GM23338 (cell line): Measurements from ENCODE around the gene ARSB. TPM values are rescaled to one million over a fixed set of nuclear protein-coding genes. Genes with fewer than 3 reads are reported as not detected.
"Not testable (repeated sequence)": the region's sequence is repeated elsewhere in the genome, so short reads cannot be mapped to it uniquely, and the experiment has no call there.

Experiments used
- ATAC-seq: fragments of 200-7000 bp; cut with Tn5 transposase; 3 replicates; pipeline ENCODE4 v1.9.1; 2020
- DNase-seq: peaks from one replicate; pipeline ENCODE4 v3.0.0-alpha.2; 2015; ENCODE audit warnings: low spot score
- H2AFZ ChIP-seq: fragments of 200-600 bp; sonication (generic); 2 replicates; pipeline ENCODE4 v1.8.0; 2016; ENCODE audit warnings: antibody characterized with exemption, mild to moderate bottlenecking, moderate library complexity
- H3F3A ChIP-seq: fragments of 200-600 bp; sonication (generic); replicated peaks from 2 replicates; pipeline ENCODE4 v1.8.0; 2017; ENCODE audit warnings: antibody characterized with exemption, mixed run types, low read depth
- H3K27ac ChIP-seq: fragments of 200-600 bp; sonication (generic); 2 replicates; pipeline ENCODE4 v1.6.1; 2016; ENCODE audit warnings: low read depth
- H3K27me3 ChIP-seq: fragments of 200-600 bp; sonication (generic); 2 replicates; pipeline ENCODE4 v1.8.0; 2016; ENCODE audit warnings: mild to moderate bottlenecking, mixed run types, moderate library complexity; ENCODE audit not compliant: insufficient read depth
- H3K36me3 ChIP-seq: fragments of 200-600 bp; sonication (generic); 2 replicates; pipeline ENCODE4 v1.8.0; 2016; ENCODE audit warnings: mild to moderate bottlenecking; ENCODE audit not compliant: insufficient read depth
- H3K4me1 ChIP-seq: fragments of 200-600 bp; sonication (generic); 2 replicates; pipeline ENCODE4 v1.8.0; 2016; ENCODE audit warnings: mild to moderate bottlenecking, moderate library complexity; ENCODE audit not compliant: insufficient read depth
- H3K4me2 ChIP-seq: fragments of 200-600 bp; sonication (generic); 2 replicates; pipeline ENCODE4 v1.7.1; 2017; ENCODE audit warnings: mixed run types
- H3K4me3 ChIP-seq: fragments of 200-600 bp; sonication (generic); 2 replicates; pipeline ENCODE4 v1.6.1; 2016; ENCODE audit warnings: mixed run types
- H3K79me2 ChIP-seq: fragments of 200-600 bp; sonication (generic); replicated peaks from 2 replicates; pipeline ENCODE4 v1.8.0; 2017; ENCODE audit warnings: mild to moderate bottlenecking; ENCODE audit not compliant: insufficient read depth
- H3K9me2 ChIP-seq: fragments of 200-600 bp; sonication (generic); 2 replicates; pipeline ENCODE4 v1.8.0; 2017; ENCODE audit not compliant: insufficient read depth
- H4K20me1 ChIP-seq: fragments of 200-600 bp; sonication (generic); replicated peaks from 2 replicates; pipeline ENCODE4 v1.8.0; 2017; ENCODE audit warnings: mild to moderate bottlenecking; ENCODE audit not compliant: insufficient read depth
- H3K27ac Mint-ChIP-seq: 2 replicates; pipeline ENCODE4 v1.8.0; 2020; ENCODE audit warnings: inconsistent platforms, mild to moderate bottlenecking, moderate library complexity, mixed read lengths
- H3K27me3 Mint-ChIP-seq: 3 replicates; pipeline ENCODE4 v1.8.0; 2022; ENCODE audit warnings: low read depth, mild to moderate bottlenecking, moderate library complexity, mixed read lengths, inconsistent platforms; ENCODE audit not compliant: insufficient read depth, poor library complexity
- H3K36me3 Mint-ChIP-seq: 3 replicates; pipeline ENCODE4 v1.8.0; 2021; ENCODE audit warnings: low read depth, mild to moderate bottlenecking, inconsistent platforms, moderate library complexity, mixed read lengths
- H3K4me1 Mint-ChIP-seq: 3 replicates; pipeline ENCODE4 v1.8.0; 2020; ENCODE audit warnings: mild to moderate bottlenecking, inconsistent platforms, mixed read lengths
- H3K4me3 Mint-ChIP-seq: 3 replicates; pipeline ENCODE4 v1.8.0; 2021; ENCODE audit warnings: moderate library complexity, mild to moderate bottlenecking, inconsistent platforms, mixed read lengths
- H3K9me3 Mint-ChIP-seq: 3 replicates; pipeline ENCODE4 v1.8.0; 2020; ENCODE audit warnings: moderate library complexity, mild to moderate bottlenecking, inconsistent platforms, mixed read lengths
- CREB1 ChIP-seq: fragments of 250-450 bp; sonication (Bioruptor Pico); IDR thresholded peaks from 2 replicates; pipeline ENCODE4 v1.5.0; 2020; ENCODE audit warnings: low read depth, mild to moderate bottlenecking, moderate library complexity
- JUNB ChIP-seq: IDR thresholded peaks from one replicate; pipeline ENCODE4 v1.6.1; 2016; ENCODE audit warnings: antibody characterized with exemption; ENCODE audit not compliant: unreplicated experiment
- NANOG ChIP-seq: IDR thresholded peaks from 2 replicates; pipeline ENCODE4 v1.6.1; 2016; ENCODE audit warnings: antibody characterized with exemption, borderline replicate concordance
- REST ChIP-seq: IDR thresholded peaks from one replicate; pipeline ENCODE4 v1.6.1; 2018; ENCODE audit warnings: antibody characterized with exemption; ENCODE audit not compliant: unreplicated experiment
- ZNF114 ChIP-seq: fragments of 250-450 bp; sonication (Bioruptor Pico); IDR thresholded peaks from 2 replicates; pipeline ENCODE4 v1.5.0; 2020; ENCODE audit warnings: mild to moderate bottlenecking, moderate library complexity
- polyA plus RNA-seq: library from polyadenylated mRNA; unstranded; fragments of >200 nt; fragmentation: Nextera tagmentation; extraction: Ambion mirVana; gene quantifications from 2 replicates; pipeline ENCODE4 v1.2.1, GENCODE V29; 2016
- total RNA-seq: library from RNA; depleted of rRNA; stranded (reverse); fragments of >200 nt; shearing (Covaris generic); gene quantifications from 2 replicates; pipeline ENCODE4 v1.2.3, GENCODE V29; 2014
- TF ChIP-seq, protein P1 (sequence below), 2 experiments: fragments of 200-600 bp in 1 of 2; sonication (generic) in 1 of 2; conservative IDR thresholded peaks; 2 replicates each; pipeline versions ENCODE4 v1.5.1 to v1.6.1; 2016 to 2017; ENCODE audit warnings: antibody characterized with exemption in 2 of 2, low read depth in 2 of 2, mild to moderate bottlenecking in 2 of 2, moderate library complexity in 1 of 2

The ARSB gene
- total and polyA plus RNA-seq, 2 experiments from 2014 or later = 7.4 to 24.6 TPM

GRCh38 chr5:78912085-78912771 is 72.9 kb downstream of the ARSB start (continued):
- no peak for TF ChIP-seq REST
- no peak for TF ChIP-seq ZNF114 (CRISPR knock-in tag)
- TF ChIP-seq CREB1 (CRISPR knock-in tag) = no peak
- no peak for TF ChIP-seq NANOG
- no peak for TF ChIP-seq JUNB
- TF ChIP-seq, protein P1, sequence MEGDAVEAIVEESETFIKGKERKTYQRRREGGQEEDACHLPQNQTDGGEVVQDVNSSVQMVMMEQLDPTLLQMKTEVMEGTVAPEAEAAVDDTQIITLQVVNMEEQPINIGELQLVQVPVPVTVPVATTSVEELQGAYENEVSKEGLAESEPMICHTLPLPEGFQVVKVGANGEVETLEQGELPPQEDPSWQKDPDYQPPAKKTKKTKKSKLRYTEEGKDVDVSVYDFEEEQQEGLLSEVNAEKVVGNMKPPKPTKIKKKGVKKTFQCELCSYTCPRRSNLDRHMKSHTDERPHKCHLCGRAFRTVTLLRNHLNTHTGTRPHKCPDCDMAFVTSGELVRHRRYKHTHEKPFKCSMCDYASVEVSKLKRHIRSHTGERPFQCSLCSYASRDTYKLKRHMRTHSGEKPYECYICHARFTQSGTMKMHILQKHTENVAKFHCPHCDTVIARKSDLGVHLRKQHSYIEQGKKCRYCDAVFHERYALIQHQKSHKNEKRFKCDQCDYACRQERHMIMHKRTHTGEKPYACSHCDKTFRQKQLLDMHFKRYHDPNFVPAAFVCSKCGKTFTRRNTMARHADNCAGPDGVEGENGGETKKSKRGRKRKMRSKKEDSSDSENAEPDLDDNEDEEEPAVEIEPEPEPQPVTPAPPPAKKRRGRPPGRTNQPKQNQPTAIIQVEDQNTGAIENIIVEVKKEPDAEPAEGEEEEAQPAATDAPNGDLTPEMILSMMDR (conservative IDR thresholded peaks at IDR 0.05; ENCODE audit: low read depth in 2 of 2) = no peak

- not testable (repeated sequence) for H3K79me2 ChIP-seq, H3K36me3 Mint-ChIP-seq, H3K27me3 ChIP-seq, DNase-seq, H3K9me2 ChIP-seq, H3K36me3 ChIP-seq, H3K27ac ChIP-seq, H3K4me3 Mint-ChIP-seq, H4K20me1 ChIP-seq, H3K4me3 ChIP-seq, H3F3A ChIP-seq, H3K9me3 Mint-ChIP-seq, H2AFZ ChIP-seq, H3K27ac Mint-ChIP-seq, ATAC-seq, H3K4me2 ChIP-seq, H3K27me3 Mint-ChIP-seq
- peaks cover 39% of the 10 kb centered on the region for H3K4me1 Mint-ChIP-seq
- H3K4me1 ChIP-seq = peaks cover 20% of the 10 kb centered on the region
These were observed 75.7 kb downstream of the ARSB start for GRCh38 chr5:78909224-78909983.
